ENCODE measurements around the gene AFG3L2.
A peak's percentile ranks its signal among the peaks of the same experiment; 100 is the strongest.

The AFG3L2 gene

DNA sequence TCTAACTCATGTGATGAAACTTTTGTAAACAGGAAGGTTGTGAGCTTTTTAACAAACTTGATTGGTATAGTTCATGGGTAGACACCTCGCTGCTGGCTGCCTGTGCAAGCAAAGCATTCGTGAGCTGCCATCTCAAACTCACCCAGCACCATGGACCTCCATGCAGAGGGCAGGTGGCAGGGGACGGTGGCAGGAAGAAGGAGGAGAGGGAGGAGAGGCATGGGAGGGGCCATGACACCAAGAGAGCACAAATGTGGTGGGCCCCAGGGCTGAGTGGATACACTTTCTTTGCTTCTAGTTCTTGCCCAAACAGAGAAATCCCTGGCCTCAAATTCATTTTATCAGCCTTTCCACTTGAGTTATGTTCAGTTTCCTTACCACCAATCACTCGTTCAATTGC lies 29.1 kb downstream of the AFG3L2 start:
- no peak for DNase-seq

DNA sequence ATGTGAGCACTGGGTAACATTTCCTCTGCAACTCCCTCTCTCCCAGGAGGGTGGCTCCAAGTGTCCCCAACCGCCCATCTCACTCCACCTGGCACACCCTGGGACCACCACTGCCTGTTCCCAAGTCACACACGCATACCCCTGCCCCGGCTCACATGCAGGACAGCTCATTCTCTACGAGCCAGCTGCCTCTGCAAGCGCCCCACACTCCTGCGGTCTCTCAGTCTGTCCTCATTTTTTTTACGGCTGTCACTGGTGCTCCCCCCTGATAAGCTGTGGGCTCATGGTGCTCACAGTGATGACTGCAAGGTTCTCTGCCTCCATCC lies 30.8 kb downstream of the AFG3L2 start:
- no peak for DNase-seq

DNA sequence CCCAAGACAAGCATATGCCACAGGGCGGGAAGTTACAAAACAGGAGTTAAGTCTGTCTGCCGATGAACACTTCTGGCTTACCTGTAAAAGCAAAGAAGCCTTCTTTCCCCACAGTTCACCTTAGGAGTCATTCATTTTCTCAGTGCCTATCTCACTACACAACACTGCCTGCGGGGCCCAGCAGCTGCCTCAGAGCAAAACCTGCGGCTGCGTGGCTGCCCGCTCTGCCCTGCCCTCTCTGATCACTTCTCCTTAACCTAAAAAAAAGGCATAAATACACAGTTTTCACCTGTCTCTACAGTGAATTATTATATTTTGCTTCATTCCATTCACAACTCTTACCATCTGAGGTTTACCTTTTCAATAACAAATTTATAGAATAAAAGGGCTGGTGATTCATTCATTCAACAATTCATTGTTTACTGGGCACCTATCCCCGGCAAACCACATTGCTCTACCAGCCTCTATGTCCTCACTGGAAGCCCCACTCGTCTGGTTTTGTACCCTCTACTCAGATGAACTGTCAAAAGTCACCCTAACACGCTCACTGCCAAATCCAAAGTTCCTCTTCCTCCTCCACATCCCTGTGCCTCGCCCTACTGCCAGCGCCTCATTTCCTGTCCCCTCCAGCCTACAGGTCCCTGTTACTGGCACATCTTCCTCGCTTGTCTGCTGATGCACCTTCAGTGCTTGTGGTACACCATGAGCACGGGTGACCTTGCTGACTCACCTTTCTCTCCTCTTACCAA lies 31.4 kb downstream of the AFG3L2 start:
- no peak for DNase-seq

DNA sequence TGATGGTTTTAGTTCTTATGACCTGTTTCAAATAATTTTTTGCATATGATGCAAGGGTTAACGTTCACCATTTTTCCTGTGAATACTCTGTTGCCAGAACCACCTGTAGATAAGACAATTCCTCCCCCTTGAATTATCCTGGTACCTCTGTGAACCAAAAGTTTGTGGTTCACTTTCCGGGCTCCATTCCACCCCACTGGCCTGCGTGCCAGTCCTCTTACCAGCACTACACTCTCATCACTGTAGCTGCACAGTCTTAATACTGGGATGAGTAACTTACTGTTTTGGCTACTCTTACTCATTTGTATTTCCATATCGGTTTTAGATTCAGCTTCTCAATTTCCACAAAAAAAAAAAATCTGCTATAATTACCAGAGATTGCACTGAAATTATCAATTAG lies 34.4 kb downstream of the AFG3L2 start:
- DNase-seq: no peak

DNA sequence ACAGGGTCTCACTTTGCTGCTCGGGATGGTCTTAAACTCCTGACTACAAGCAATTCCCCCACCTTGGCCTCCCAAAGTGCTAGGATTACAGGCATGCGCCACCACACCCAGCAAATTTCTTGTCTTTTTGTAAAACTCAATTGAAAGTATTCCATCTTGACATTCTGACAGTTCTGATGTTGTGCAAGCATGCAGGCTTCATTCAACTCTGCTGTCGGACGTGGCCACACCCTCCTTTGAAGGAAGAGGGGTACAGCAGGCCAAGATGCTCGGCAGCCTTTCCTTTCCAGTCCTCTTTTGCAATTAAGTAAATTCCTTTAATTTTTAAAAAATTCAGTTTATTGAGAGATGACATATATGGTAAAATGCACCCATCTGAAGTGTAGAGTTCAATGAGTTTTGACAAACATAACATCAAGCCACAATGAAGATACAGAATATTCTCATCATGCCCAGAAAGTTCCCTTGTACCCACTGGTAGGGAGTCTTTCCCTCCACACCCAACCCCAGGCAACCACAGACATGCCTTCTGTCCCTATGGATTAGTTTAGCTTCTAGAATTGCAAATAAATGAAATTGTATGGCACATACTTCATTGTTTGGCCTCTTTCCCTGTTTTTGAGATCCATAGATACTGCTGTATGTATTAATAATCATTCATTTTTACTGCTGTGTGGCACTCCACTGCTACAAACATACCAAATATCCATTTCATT lies 35.9 kb downstream of the AFG3L2 start:
- DNase-seq: no peak

- no peak for DNase-seq
Observed at GRCh38 chr18:12338382-12338781, 38.6 kb downstream of the AFG3L2 start.

- DNase-seq: no peak
Observed at GRCh38 chr18:12336887-12337286, 40.1 kb downstream of the AFG3L2 start.

DNA sequence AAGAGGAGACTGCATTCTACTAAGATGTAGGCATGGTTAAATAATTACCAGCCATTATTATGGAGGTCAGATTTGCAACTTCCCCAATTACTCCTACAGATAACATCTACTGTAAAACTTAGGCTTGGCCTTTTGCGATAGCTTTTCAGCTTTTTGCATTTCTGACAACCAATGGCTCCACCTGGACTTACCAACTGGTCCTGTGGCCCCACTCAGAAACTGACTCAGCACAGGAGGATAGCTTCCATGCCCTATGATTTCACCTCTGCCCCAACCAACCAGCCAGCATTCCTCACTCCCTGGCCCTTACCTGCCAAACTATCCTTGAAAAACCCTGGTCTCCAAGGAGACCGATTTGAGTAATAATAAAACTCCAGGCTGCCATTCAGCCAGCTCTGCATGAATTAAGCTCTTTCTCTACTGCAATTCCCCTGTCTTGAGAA lies 40.8 kb downstream of the AFG3L2 start:
- no peak for DNase-seq

- no peak for DNase-seq
Observed at GRCh38 chr18:12335503-12335902, 41.5 kb downstream of the AFG3L2 start.

DNA sequence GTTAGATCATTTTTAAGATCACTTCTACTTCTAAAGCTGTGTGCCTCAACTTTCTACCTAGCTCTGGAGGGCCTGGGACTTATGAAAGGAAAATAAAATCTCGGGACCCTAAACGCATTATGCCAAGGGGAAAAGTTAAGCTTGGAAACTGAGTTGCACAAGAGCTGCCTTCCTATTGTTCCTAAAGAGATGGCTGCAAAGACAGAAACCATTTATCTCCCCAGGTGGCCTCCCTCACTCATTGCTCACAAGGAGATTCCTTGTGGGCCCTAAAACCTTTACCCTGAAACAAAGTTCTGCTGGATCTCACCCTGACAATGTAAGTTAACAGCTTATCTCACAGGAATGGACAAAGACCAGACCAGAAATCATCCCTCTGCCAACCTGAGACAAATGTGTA lies 42.2 kb downstream of the AFG3L2 start:
- DNase-seq: no peak

- no peak for DNase-seq
Observed at GRCh38 chr18:12334366-12334808, 42.6 kb downstream of the AFG3L2 start.

- DNase-seq: no peak
Observed at GRCh38 chr18:12333506-12334290, 43.3 kb downstream of the AFG3L2 start.

- no peak for DNase-seq
Observed at GRCh38 chr18:12330766-12331165, 46.3 kb downstream of the AFG3L2 start.

DNA sequence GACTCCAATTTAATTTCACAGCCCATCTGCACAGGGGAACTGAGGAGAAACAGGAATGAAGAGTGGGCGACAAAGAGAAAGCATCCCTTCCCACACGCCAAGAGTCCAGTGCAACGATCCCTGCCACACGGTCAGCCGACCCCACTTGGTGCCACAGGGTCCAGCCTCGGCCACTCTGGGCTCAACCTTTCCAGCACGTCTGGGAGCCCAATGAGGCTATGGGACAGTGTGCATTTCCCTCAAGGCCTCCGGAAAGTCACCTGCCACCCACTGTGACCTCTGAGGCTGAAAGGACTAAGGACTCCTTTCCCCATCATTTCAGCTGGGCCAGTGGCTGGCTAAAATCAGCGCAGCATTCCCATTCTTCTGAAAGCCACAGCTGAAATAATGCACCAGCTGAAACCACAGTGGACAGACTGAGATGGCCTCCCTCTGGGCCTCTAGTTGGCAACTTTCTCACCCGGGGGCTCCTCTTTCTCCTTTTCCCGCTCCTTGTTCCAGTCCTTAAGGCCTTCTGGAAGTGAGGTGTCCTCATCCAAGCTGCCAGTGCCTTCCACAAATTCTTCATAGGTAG lies 47.8 kb downstream of the AFG3L2 start:
- no peak for DNase-seq

DNA sequence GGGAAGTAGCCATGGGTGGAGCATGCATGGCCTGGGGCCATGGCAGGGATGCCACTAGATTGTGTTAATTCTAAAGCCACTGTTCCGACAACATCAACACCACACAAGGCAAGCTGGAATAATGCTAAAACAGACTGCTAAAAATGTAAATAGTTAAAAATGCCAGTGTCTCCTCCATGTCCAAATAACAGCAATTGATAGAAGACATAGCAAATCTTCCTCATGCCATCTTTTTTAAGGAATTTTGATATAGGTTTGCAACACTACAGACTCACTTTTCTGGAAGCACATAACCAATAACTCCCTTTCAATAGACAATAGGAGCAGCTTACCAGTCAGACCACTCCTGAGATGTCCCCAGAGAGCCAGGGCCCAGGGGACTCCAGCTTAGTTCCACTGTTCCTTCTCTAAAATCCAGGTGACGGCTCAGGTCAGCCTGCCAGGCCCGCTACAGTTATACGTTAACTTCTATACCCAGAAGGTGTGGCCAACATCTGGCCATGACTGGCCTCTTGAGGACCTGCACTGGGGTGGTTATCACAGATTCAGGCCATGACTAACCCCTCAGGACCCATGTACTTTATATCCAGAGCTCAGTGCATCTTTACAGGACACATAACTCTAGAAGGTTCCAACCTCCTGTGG lies 48.7 kb downstream of the AFG3L2 start:
- no peak for DNase-seq

DNA sequence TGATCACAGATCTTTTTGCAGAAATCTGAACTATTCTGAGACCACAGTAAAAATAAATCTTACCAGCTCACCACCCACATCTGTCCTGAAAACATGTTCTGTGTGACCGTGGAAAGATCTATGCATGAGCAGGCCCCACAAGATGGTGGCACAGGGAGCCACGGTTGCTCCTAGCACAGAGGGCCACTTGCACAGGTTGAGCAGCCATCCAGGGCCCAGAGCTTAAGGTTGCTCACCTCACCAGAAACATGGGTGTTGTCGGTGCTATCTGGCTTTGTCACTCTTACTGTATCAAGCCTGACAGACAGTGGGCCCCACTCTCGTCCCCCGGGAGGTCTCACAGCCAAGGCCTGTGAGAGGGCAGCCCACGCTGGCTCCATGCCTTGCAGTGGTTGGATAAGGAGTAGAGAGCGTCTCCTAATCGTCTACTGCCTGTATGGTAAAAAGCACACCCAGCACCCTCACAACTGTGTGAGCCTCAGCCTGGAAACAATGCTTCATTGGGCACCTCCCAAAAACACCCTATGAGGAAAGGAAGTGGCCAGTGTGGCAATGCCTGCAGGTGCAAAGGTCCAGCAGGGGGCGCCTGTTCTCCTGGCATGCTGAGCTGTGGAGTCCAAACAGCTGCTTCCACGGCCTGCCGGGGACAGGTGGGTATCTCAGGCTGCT lies 49.4 kb downstream of the AFG3L2 start:
- peak; percentile 22 for DNase-seq

- no peak for DNase-seq
Observed at GRCh38 chr18:12326711-12327460, 50.1 kb downstream of the AFG3L2 start.

DNA sequence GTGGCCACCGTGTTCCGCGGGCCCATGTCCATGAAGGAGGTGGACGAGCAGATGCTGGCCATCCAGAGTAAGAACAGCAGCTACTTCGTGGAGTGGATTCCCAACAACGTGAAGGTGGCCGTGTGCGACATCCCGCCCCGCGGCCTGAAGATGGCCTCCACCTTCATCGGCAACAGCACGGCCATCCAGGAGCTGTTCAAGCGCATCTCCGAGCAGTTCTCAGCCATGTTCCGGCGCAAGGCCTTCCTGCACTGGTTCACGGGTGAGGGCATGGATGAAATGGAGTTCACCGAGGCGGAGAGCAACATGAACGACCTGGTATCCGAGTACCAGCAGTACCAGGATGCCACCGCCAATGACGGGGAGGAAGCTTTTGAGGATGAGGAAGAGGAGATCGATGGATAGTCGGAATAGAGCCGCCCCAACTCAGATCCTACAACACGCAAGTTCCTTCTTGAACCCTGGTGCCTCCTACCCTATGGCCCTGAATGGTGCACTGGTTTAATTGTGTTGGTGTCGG lies 51.2 kb downstream of the AFG3L2 start:
- DNase-seq: no peak

GRCh38 chr18:12324991-12325725 lies 51.9 kb downstream of the AFG3L2 start:
- no peak for DNase-seq

GRCh38 chr18:12321333-12321732 lies 55.7 kb downstream of the AFG3L2 start:
- no peak for DNase-seq

GRCh38 chr18:12318857-12319256 lies 58.2 kb downstream of the AFG3L2 start:
- no peak for DNase-seq

Measured in NCI-H774 (cell line).